GM21528 (cell line): ENCODE measurements around the gene MLLT10.
"Not testable (repeated sequence)": the region's sequence is repeated elsewhere in the genome, so short reads cannot be mapped to it uniquely, and the experiment has no call there.

ENCODE experiments used
- ATAC-seq: cut with Tn5 transposase; IDR thresholded peaks from one replicate; pipeline ENCODE4 v1.9.1; 2021; ENCODE audit warnings: mild to moderate bottlenecking, moderate library complexity; ENCODE audit not compliant: unreplicated experiment, low FRiP score

The MLLT10 gene

GRCh38 chr10:21526188-21526859 is 7.7 kb upstream of the MLLT10 start:
- peak; percentile 33 for ATAC-seq

GRCh38 chr10:21526860-21527597 is 7.0 kb upstream of the MLLT10 start:
- no peak for ATAC-seq

GRCh38 chr10:21527598-21528235 is 6.3 kb upstream of the MLLT10 start:
- no peak for ATAC-seq

DNA sequence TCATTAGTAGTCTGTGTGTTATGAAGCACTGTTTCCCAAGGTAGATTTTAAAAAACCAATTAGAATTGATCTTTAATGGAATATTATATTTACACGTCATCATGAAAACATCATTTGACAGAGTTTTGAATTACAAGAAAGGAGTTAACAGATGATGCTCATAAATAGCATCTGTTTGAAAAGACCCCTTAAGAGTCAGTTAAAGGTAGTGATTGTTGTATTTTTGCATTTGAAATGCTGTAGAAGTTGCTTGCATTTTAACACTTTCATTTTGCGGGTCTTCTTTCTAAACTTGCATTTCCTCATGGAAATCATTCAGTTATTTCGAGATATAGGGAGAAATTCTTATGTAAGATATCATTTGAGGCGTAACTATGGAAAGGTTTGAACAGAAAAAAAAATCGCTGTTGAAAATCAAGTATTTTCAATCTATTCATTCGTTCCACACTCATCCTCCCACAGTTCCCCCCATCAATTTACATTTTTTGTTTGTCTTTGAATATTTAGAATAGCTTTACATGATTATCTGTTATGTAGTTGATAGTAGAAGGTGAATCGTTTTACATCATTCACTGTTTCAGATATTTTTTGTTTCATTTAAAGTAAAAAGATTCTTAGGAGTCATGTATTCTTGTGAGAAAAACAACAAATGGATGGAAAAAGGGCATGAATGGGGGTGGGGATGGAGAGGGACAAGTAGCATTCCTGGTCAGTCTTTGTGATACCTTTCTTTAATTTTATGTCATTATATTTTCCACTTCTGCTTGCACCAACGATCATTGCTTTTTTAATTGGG is 5.6 kb upstream of the MLLT10 start:
- ATAC-seq, result no peak

DNA sequence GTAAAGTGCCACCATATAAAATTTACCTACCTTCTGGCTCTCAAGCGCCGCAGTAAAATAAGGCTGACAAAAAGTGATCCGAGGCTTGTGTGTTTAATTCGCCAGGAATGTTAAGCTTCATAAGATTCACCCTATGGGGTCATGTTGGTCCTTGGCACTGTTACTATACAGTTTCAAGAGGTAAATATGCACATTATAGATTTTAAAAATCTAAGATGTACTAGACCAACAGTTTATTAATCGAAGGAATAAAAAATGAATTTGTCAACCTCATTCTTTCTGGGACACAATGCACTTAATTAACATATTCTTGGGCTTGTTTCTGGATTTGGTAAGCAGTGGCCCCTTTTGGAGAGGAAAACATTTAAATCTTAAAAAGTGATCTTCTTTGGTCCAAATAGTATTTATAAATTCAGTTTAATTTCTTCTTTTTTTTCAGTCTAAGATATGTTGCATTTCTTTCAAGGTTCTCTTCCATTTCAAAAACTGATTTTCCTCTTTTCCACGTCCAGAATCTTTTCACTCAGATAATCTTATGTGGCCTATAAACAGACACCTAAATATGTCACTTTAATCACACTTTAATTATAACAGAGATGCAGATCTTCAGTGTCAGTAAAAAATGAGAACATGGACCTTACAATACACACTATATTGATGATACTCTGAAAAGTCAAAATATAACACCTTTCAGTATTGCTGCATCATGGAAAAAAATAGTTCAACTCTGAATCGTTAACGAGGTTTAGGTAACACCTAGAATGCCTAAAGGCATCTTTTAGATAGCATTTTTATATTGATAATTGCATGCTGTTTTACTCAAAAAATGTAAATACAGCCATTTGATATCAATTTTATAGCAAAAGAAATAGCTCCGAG is 4.8 kb upstream of the MLLT10 start:
- ATAC-seq, result no peak

GRCh38 chr10:21530168-21530567 is 3.9 kb upstream of the MLLT10 start:
- no peak for ATAC-seq

- ATAC-seq, result no peak
Measured at GRCh38 chr10:21530641-21531040, 3.4 kb upstream of the MLLT10 start.

DNA sequence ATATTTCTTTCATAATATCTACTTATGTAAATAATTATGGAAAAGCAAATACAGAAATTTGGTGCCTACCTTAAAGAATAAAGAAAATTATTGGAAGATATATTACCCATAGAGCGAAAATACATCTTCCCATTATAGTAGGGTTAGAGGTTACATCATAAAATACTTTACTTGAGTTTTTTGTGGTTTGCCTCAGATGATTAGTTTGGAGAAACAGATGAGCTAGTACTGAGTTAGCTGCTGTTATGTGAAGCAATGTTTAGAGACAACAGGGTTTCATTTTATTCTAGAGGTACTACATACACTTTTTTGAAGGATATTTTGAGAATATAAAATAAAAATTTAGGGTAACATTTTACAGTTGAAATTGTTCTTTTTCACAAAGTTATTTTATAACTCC is 2.9 kb upstream of the MLLT10 start:
- ATAC-seq, result no peak

- ATAC-seq, result no peak
Measured at GRCh38 chr10:21532694-21533466, 1.2 kb upstream of the MLLT10 start.

DNA sequence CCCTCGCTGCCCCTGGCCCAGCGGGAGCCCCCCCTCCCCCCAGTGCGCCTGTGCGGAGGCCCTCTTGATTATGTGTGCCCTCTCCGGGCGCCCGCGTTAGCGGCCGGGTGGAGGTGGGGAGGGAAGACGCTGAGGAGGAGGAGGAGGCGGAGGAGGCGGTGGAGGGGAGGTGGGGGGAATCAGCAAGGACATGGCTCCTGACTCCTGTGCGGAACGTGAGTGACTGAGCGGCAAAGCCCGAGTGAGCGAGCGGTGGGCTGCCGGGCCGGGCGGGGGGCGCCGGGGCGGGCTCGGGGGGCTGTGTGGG is 201 bp downstream of the MLLT10 start:
- ATAC-seq, result no peak

- ATAC-seq, result peak; percentile 24
Measured at GRCh38 chr10:21534604-21535493, 817 bp downstream of the MLLT10 start.

- no peak for ATAC-seq
Measured at GRCh38 chr10:21535494-21535965, 1.5 kb downstream of the MLLT10 start.

DNA sequence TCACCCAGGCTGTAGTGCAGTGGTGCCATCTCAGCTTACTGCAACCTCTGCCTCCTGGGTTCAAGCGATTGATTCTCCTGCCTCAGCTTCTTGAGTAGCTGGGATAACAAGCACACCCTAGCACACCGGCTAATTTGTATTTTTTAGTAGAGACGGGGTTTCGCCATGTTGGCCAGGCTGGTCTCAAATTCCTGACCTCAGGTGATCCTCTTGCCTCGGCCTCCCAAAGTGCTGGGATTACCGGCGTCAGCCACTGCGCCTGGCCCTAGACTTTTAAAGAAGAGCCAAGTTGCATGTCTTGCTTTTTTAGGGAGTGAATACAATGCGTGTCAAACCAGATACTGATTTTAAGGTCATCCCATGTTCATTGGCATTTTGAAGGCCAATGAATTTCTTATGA is 1.9 kb downstream of the MLLT10 start:
- not testable (repeated sequence) for ATAC-seq

- no peak for ATAC-seq
Measured at GRCh38 chr10:21536874-21537273, 2.8 kb downstream of the MLLT10 start.

DNA sequence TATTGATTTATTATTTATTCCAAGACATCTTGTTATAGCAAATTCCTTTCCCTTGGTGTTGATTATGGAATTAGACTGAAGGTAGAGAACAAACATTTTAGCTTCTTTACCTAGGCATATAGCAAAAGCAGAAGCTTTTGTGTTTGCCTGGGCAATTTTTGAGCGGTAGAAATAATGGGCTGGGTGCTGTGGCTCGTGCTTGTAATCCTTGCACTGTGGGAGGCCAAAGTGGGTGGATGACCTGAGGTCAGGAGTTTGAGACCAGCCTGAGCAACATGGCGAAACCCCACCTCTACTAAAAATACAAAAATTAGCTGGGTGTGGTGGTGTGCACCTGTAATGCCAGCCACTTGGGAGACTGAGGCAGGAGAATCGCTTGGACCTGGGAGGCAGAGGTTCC is 6.7 kb downstream of the MLLT10 start:
- not testable (repeated sequence) for ATAC-seq

DNA sequence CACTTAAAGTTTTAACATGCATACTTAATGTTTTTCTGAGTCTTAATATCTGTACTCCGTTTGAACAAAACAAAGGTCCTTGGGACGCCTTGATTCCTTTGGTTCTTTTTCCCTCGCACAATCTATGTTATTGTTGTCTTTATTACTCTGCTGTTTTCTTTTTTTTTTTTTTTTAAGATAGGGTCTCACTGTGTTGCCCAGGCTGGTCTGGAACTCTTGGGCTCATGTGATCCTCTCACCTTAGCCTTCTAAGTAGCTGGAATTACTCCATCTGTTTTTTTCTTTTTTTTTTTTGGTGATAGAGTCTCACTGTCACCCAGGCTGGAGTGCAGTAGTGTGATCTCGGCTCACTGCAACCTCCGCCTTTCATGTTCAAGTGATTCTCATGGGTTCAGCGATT is 13.2 kb downstream of the MLLT10 start:
- no peak for ATAC-seq

DNA sequence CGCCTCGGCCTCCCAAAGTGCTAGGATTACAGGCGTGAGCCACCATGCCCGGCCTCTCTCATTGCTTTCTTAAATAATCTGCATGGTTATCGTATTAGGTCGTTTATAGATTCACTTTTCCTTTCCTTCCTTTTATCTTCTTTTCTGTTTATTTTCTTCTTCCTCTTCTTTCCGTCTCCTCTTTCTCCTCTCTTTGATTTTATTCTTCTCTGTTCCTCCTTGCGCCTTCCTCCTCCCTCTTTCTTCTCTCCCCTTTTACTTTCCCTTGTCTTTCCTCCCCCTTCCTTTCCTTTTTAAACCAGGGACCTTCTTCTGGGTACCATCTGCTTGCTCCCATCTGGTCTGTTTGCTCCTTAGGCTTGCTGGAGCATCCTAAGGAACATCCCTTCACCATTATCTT is 18.6 kb downstream of the MLLT10 start:
- ATAC-seq, result no peak

- no peak for ATAC-seq
Measured at GRCh38 chr10:21556527-21556926, 22.5 kb downstream of the MLLT10 start.
